Gastrocnemius medialis (tissue), 4 donors: Measurements from ENCODE around the gene HAPLN2. TPM values are rescaled to one million over a fixed set of nuclear protein-coding genes. Genes with fewer than 3 reads are reported as not detected.

Experiments
- ATAC-seq, 2 donors: fragments of 150-250 bp; one replicate each; pipeline ENCODE4 v1.9.1; 2016
- DNase-seq, 2 donors: peaks; one replicate each; pipeline ENCODE4 v3.0.0-alpha.2; 2019
- H3K27ac ChIP-seq, 4 donors: fragments of 200-600 bp; sonication (generic); 1 replicate in 1 of 4; 2 replicates in 3 of 4; pipeline ENCODE4 v1.5.1; 2016 to 2018; ENCODE audit warnings: mild to moderate bottlenecking in 2 of 4, moderate library complexity in 1 of 4
- H3K27me3 ChIP-seq, 3 donors: fragments of 200-600 bp; sonication (generic) in 2 of 3; 1 replicate in 1 of 3; 2 replicates in 2 of 3; pipeline versions ENCODE4 v1.5.1 to v1.6.0; 2016 to 2019; ENCODE audit warnings: mild to moderate bottlenecking in 1 of 3, moderate library complexity in 1 of 3
- H3K36me3 ChIP-seq, 2 donors: fragments of 200-600 bp; sonication (generic) in 1 of 2; one replicate each; pipeline ENCODE4 v1.5.1; 2017 to 2018
- H3K4me1 ChIP-seq, 2 donors: fragments of 200-600 bp; sonication (generic) in 1 of 2; one replicate each; pipeline ENCODE4 v1.5.1; 2016 to 2017; ENCODE audit warnings: mild to moderate bottlenecking in 2 of 2
- H3K4me3 ChIP-seq, 4 donors: fragments of 200-600 bp; sonication (generic) in 3 of 4; 1 replicate in 1 of 4; 2 replicates in 3 of 4; pipeline ENCODE4 v1.5.1; 2016 to 2019; ENCODE audit warnings: mild to moderate bottlenecking in 2 of 4
- H3K9me3 ChIP-seq, 3 donors: fragments of 200-600 bp; sonication (generic) in 2 of 3; 1 replicate in 1 of 3; 2 replicates in 2 of 3; pipeline ENCODE4 v1.5.1; 2016 to 2019
- POLR2A ChIP-seq, 2 donors: fragments of 450-650 bp; IDR thresholded peaks; one replicate each; pipeline ENCODE4 v1.6.1; 2017; ENCODE audit warnings: antibody characterized with exemption in 2 of 2, mild to moderate bottlenecking in 2 of 2, moderate library complexity in 2 of 2
- in situ Hi-C, 4 donors: fragments of 200-750 bp; cut with MboI; loops; one replicate each; pipeline versions ENCODE4 v1.15.0 to v1.8.0; 2017; ENCODE audit warnings: low sequenced_read_pairs in 4 of 4
- intact Hi-C: fragments of 100-400 bp; cut with DNase I; formaldehyde crosslinking; loops from one replicate; pipeline ENCODE4 v1.15.1; 2023; ENCODE audit warnings: low total_unique reads
- total RNA-seq, 4 donors: library from RNA; depleted of rRNA; stranded (reverse); fragments of >200 nt; gene quantifications; one replicate each; pipeline versions ENCODE4 v1.1.0 to v1.2.3, GENCODE V29; 2016
- TF ChIP-seq, protein P1 (sequence below), 5 experiments: fragments of 450-650 bp in 3 of 5; fragments of 200-600 bp in 2 of 5; sonication (generic) in 2 of 5; IDR thresholded peaks in 4 of 5; conservative IDR thresholded peaks in 1 of 5; 1 replicate in 4 of 5; 2 replicates in 1 of 5; pipeline ENCODE4 v1.5.1; 2016 to 2019; ENCODE audit warnings: antibody characterized with exemption in 5 of 5, mild to moderate bottlenecking in 3 of 5, moderate library complexity in 3 of 5

Gene HAPLN2
- total RNA-seq, 4 donors from 2014 or later = 0.53 to 6.0 (median 3.0) TPM

DNA sequence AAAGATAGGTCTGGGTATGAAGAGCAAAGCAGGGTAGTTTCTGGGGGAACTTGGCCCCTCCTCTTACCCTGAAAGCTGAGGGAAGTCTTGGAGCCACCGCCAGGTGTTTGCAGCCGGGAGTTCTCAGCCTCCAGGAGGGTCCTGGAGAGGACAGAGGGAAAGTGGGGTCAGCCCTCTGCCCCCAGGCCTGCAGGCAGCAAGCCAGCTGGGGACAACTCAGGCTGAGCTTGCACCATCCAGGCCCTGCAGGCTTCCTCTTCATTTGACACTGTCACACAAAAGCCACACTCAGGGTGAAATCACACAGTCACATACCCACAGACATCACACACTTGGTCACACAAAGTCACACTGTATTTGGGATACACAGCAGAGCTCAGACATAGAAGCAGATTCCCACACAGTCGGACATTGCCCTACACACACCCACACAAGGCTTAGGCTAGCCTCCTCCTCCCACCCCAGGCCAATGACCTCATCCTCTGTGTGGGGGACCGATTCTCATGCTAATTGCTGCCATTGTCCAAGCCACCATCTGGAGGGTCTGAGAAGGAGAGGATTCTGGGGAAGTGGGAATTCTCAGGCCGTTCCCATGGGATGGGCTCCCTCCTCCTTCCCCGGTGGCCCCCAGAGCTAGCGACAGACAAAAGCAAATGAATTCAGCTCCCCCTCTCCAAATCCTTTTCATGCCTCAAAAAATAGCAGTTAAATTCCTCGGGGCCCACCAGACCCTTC is 54.3 kb downstream of the HAPLN2 start:
- in situ Hi-C loops = no loop called here
- Histone ChIP-seq H3K36me3 (no peaks in the 10 kb centered on the region), H3K4me1 (peaks cover 52 to 71% of the 10 kb centered on the region in 2 donors), H3K4me3 (no peak overlapping the region), H3K9me3 (no peaks in the 10 kb centered on the region), H3K27me3 (no peaks in the 10 kb centered on the region), H3K27ac (peak overlapping the region; percentile 53 to 79 (median 77))
- intact Hi-C loops = no loop called here
- ATAC-seq = no peak
- TF ChIP-seq, protein P1, sequence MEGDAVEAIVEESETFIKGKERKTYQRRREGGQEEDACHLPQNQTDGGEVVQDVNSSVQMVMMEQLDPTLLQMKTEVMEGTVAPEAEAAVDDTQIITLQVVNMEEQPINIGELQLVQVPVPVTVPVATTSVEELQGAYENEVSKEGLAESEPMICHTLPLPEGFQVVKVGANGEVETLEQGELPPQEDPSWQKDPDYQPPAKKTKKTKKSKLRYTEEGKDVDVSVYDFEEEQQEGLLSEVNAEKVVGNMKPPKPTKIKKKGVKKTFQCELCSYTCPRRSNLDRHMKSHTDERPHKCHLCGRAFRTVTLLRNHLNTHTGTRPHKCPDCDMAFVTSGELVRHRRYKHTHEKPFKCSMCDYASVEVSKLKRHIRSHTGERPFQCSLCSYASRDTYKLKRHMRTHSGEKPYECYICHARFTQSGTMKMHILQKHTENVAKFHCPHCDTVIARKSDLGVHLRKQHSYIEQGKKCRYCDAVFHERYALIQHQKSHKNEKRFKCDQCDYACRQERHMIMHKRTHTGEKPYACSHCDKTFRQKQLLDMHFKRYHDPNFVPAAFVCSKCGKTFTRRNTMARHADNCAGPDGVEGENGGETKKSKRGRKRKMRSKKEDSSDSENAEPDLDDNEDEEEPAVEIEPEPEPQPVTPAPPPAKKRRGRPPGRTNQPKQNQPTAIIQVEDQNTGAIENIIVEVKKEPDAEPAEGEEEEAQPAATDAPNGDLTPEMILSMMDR (IDR thresholded peaks at IDR 0.05 in 4 of 5, conservative IDR thresholded peaks at IDR 0.05 in 1 of 5) = no peak
- TF ChIP-seq POLR2A (IDR thresholded peaks at IDR 0.05) = no peak
- no peak for DNase-seq

Other genes with a start within 250 kb of the HAPLN2 start
- 100 to 1,000 TPM; 129 to 260 (median 168) TPM for gene MEF2D, start 118.6 kb upstream of the HAPLN2 start, total RNA-seq
- gene IQGAP3, start 46.9 kb upstream of the HAPLN2 start, total RNA-seq = under 1 TPM in 2 of 4 donors, not detected in 2; 0.20 to 0.55 TPM
- gene TTC24, start 39.7 kb upstream of the HAPLN2 start, total RNA-seq = 1 to 10 TPM in 1 of 4 donors, not detected in 3; 3.6 TPM
- gene NAXE, start 27.6 kb upstream of the HAPLN2 start, total RNA-seq = 10 to 100 TPM; 34.4 to 66.7 (median 46.0) TPM
- gene GPATCH4, start 17.9 kb upstream of the HAPLN2 start, total RNA-seq = 100 to 1,000 TPM in 1 of 4 donors, 10 to 100 TPM in 3; 35.6 to 103 (median 47.6) TPM
- gene BCAN, start 22.7 kb downstream of the HAPLN2 start, total RNA-seq = under 1 TPM in 2 of 4 donors, not detected in 2; 0.26 to 0.29 TPM
- 10 to 100 TPM; 13.7 to 60.9 (median 26.4) TPM for gene NES, start 58.0 kb downstream of the HAPLN2 start, total RNA-seq
- gene CRABP2, start 86.2 kb downstream of the HAPLN2 start, total RNA-seq = 1 to 10 TPM in 1 of 4 donors, under 1 TPM in 1, not detected in 2; 0.98 to 1.3 TPM
- gene METTL25B, start 109.1 kb downstream of the HAPLN2 start, total RNA-seq = 10 to 100 TPM; 12.9 to 28.0 (median 17.6) TPM
- 10 to 100 TPM in 3 of 4 donors, 1 to 10 TPM in 1; 9.5 to 16.4 (median 15.1) TPM for gene ISG20L2, start 109.4 kb downstream of the HAPLN2 start, total RNA-seq
- 100 to 1,000 TPM in 3 of 4 donors, 10 to 100 TPM in 1; 54.9 to 121 (median 102) TPM for gene MRPL24, start 121.7 kb downstream of the HAPLN2 start, total RNA-seq
- gene HDGF, start 132.3 kb downstream of the HAPLN2 start, total RNA-seq = 100 to 1,000 TPM; 154 to 281 (median 240) TPM
- gene PRCC, start 148.1 kb downstream of the HAPLN2 start, total RNA-seq = 10 to 100 TPM; 42.8 to 62.3 (median 46.5) TPM
- gene SH2D2A, start 197.4 kb downstream of the HAPLN2 start, total RNA-seq = 1 to 10 TPM in 1 of 4 donors, under 1 TPM in 1, not detected in 2; 0.82 to 1.1 TPM
- not detected for gene INSRR, start 239.7 kb downstream of the HAPLN2 start, total RNA-seq
- under 1 TPM in 2 of 4 donors, not detected in 2; 0.13 to 0.22 TPM for gene NTRK1, start 241.4 kb downstream of the HAPLN2 start, total RNA-seq